K562 (cell line): Measurements from ENCODE around the gene STX18. TPM values are rescaled to one million over a fixed set of nuclear protein-coding genes. Genes with fewer than 3 reads are reported as not detected.

Experiments
- ATAC-seq: fragments of 200-7000 bp; cut with Tn5 transposase; 3 replicates; pipeline ENCODE4 v1.9.1; 2020; ENCODE audit warnings: moderate library complexity
- BruUV-seq: library from RNA; stranded (reverse); fragments of 400-500 nt; replicated peaks from 2 replicates; lab custom pipeline; 2021; lab: Mats Ljungman, UMichigan
- CTCF ChIA-PET: fragments of 300-600 bp; formaldehyde crosslinking; extraction: SDS; loops from one replicate; lab custom pipeline; 2021; ENCODE audit warnings: low intra/inter-chr PET ratio; lab: Yijun Ruan, JAX
- POLR2A ChIA-PET: fragments of 300-600, 350-650 bp; sonication (Branson Sonifier 250); formaldehyde crosslinking; extraction: SDS; loops from one replicate; lab custom pipeline; 2021; ENCODE audit warnings: antibody characterized with exemption, inconsistent platforms; lab: Yijun Ruan, JAX
- DNase-seq, 4 experiments: peaks; one replicate each; pipeline versions ENCODE4 v3.0.0 to v3.0.0-alpha.2; 2011 to 2018; ENCODE audit warnings: low spot score in 3 of 4, mixed read lengths in 3 of 4; ENCODE audit errors: extremely low read depth in 1 of 4
- FAIRE-seq: peaks from 2 replicates; lab custom pipeline; 2011; peaks lifted over from hg19 to GRCh38; lab: Jason Lieb, UNC
- H2AFZ ChIP-seq: 2 replicates; pipeline ENCODE4 v1.6.0; 2011; ENCODE audit warnings: low read depth, low read length, control low read depth, inconsistent platforms
- H3K27ac ChIP-seq: fragments of 200-600 bp; 3 replicates; pipeline ENCODE4 v1.8.0; 2011; ENCODE audit warnings: low read depth, mild to moderate bottlenecking, control low read depth, inconsistent platforms, low read length, moderate library complexity, mixed read lengths; ENCODE audit errors: extremely low read depth
- H3K27me3 ChIP-seq, 2 experiments: fragments of 300-600 bp in 1 of 2; 2 replicates in 1 of 2; 3 replicates in 1 of 2; pipeline versions ENCODE4 v1.6.0 to v1.8.0; 2011; ENCODE audit warnings: inconsistent platforms in 2 of 2, low read length in 2 of 2, mild to moderate bottlenecking in 1 of 2, mixed read lengths in 1 of 2, moderate library complexity in 1 of 2; ENCODE audit not compliant: control insufficient read depth in 2 of 2, insufficient read depth in 2 of 2
- H3K36me3 ChIP-seq: fragments of 300-600 bp; 3 replicates; pipeline ENCODE4 v1.8.0; 2011; ENCODE audit warnings: mild to moderate bottlenecking, low read length, inconsistent platforms; ENCODE audit not compliant: control insufficient read depth, insufficient read depth
- H3K4me1 ChIP-seq, 2 experiments: fragments of 200-600 bp in 1 of 2; replicated peaks in 1 of 2; 2 replicates in 1 of 2; 3 replicates in 1 of 2; pipeline versions ENCODE4 v1.5.1 to v1.8.0; 2011; ENCODE audit warnings: inconsistent platforms in 2 of 2, low read length in 2 of 2, mild to moderate bottlenecking in 1 of 2, mixed read lengths in 1 of 2, moderate library complexity in 1 of 2; ENCODE audit not compliant: control insufficient read depth in 2 of 2, insufficient read depth in 2 of 2
- H3K4me2 ChIP-seq: 2 replicates; pipeline ENCODE4 v1.6.1; 2011; ENCODE audit warnings: low read length, control low read depth, inconsistent platforms, mixed read lengths; ENCODE audit not compliant: insufficient read depth
- H3K4me3 ChIP-seq: fragments of 200-600 bp; sonication (generic), shearing (Covaris generic); 2 replicates; pipeline ENCODE4 v1.5.1; 2016; ENCODE audit warnings: control low read depth, inconsistent platforms
- H3K79me2 ChIP-seq: fragments of 200-600 bp; 3 replicates; pipeline ENCODE4 v1.8.0; 2011; ENCODE audit warnings: low read length, inconsistent platforms; ENCODE audit not compliant: control insufficient read depth, insufficient read depth
- H3K9ac ChIP-seq, 2 experiments: 2 replicates each; pipeline versions ENCODE4 v1.6.0 to v1.6.1; 2011; ENCODE audit warnings: low read depth in 2 of 2, low read length in 2 of 2, control low read depth in 1 of 2, inconsistent platforms in 1 of 2, mild to moderate bottlenecking in 1 of 2, mixed read lengths in 1 of 2; ENCODE audit not compliant: insufficient read depth in 1 of 2
- H3K9me1 ChIP-seq: one replicate; pipeline ENCODE4 v1.6.0; 2011; ENCODE audit warnings: inconsistent platforms, mild to moderate bottlenecking, low read length, moderate library complexity; ENCODE audit not compliant: control insufficient read depth, insufficient read depth
- H3K9me3 ChIP-seq: replicated peaks from 2 replicates; pipeline ENCODE4 v1.5.1; 2011; ENCODE audit warnings: low read depth, low read length, inconsistent platforms; ENCODE audit not compliant: control insufficient read depth, insufficient read depth
- H4K20me1 ChIP-seq: replicated peaks from 2 replicates; pipeline ENCODE4 v1.6.1; 2011; ENCODE audit warnings: low read length, inconsistent platforms, mixed read lengths; ENCODE audit not compliant: control insufficient read depth, insufficient read depth
- ATF1 ChIP-seq, 2 experiments: fragments of 450-650 bp in 1 of 2; IDR thresholded peaks; 2 replicates each; pipeline ENCODE4 v1.6.1; 2016; ENCODE audit warnings: missing compliant biosample characterization in 1 of 2, missing genetic modification characterization in 1 of 2
- CAMTA2 ChIP-seq: fragments of 250-450 bp; sonication (Bioruptor Pico); conservative IDR thresholded peaks from 2 replicates; pipeline ENCODE4 v1.5.1; 2022
- FOXA1 ChIP-seq: fragments of 450-650 bp; IDR thresholded peaks from 2 replicates; pipeline ENCODE4 v1.6.1; 2016; ENCODE audit warnings: mild to moderate bottlenecking, borderline replicate concordance
- FOXK1 ChIP-seq: sonication (generic); formaldehyde crosslinking; IDR thresholded peaks from 2 replicates; pipeline ENCODE4 v1.8.0; 2022; ENCODE audit warnings: missing genetic modification reagents, mild to moderate bottlenecking, borderline replicate concordance
- HNRNPUL1 ChIP-seq: fragments of 200-400 bp; formaldehyde crosslinking; IDR thresholded peaks from 2 replicates; pipeline ENCODE4 v1.6.1; 2017; ENCODE audit warnings: low read length
- KDM2B ChIP-seq: fragments of 250-450 bp; sonication (Bioruptor Pico); IDR thresholded peaks from 2 replicates; pipeline ENCODE4 v1.8.0; 2021; ENCODE audit warnings: mild to moderate bottlenecking, moderate library complexity
- MCM7 ChIP-seq, 2 experiments: fragments of 450-650 bp; IDR thresholded peaks; 2 replicates each; pipeline ENCODE4 v1.6.1; 2016 to 2018
- NCOA2 ChIP-seq, 2 experiments: fragments of 450-650 bp; IDR thresholded peaks; 2 replicates each; pipeline ENCODE4 v1.6.1; 2018; ENCODE audit warnings: mild to moderate bottlenecking in 2 of 2, moderate library complexity in 1 of 2; ENCODE audit not compliant: partially characterized antibody in 2 of 2
- NCOR1 ChIP-seq: fragments of 450-650 bp; IDR thresholded peaks from 2 replicates; pipeline ENCODE4 v1.6.1; 2016; ENCODE audit warnings: mild to moderate bottlenecking, moderate library complexity
- PRMT5 ChIP-seq: sonication (generic); formaldehyde crosslinking; IDR thresholded peaks from 2 replicates; pipeline ENCODE4 v1.5.0; 2020; ENCODE audit warnings: missing genetic modification reagents
- SMARCA4 ChIP-seq: fragments of 450-650 bp; IDR thresholded peaks from 2 replicates; pipeline ENCODE4 v1.6.1; 2016
- ZNF197 ChIP-seq: fragments of 200-800 bp; sonication (Bioruptor generic); IDR thresholded peaks from 2 replicates; pipeline ENCODE4 v1.6.1; 2016; ENCODE audit warnings: low read depth, missing genetic modification characterization, missing compliant biosample characterization
- WGBS: fragments of 100-300 bp; shearing (Covaris generic); methylation state at CpG from one replicate; pipeline ENCODE4 v1.1.6; 2016; ENCODE audit warnings: low coverage, mixed read lengths; ENCODE audit not compliant: insufficient coverage; ENCODE audit errors: missing lambda C conversion rate; 5-methylcytosine and 5-hydroxymethylcytosine counted together
- in situ Hi-C: fragments of 300-500 bp; cut with MboI; formaldehyde crosslinking; loops from 4 replicates; pipeline ENCODE4 v1.15.0; 2018; ENCODE audit warnings: inconsistent platforms, mixed read lengths
- intact Hi-C: fragments of 100-400 bp; cut with micrococcal nuclease; formaldehyde crosslinking; loops from 2 replicates; pipeline ENCODE4 v1.14.2; 2022
- polyA plus RNA-seq, 8 experiments: library from polyadenylated mRNA; depleted of rRNA in 4 of 8; stranded (reverse) in 5 of 8; unstranded in 3 of 8; fragments of >200 nt; fragmentation: Nextera tagmentation in 2 of 8; fragmentation: Illumina TruSeq in 1 of 8; extraction: Ambion mirVana in 2 of 8; extraction: Trizol in 1 of 8; gene quantifications; 2 replicates each; pipeline versions ENCODE4 v1.2.1 to v1.2.3, GENCODE V29; 2011 to 2014; ENCODE audit warnings: inconsistent platforms in 1 of 8, missing spikeins in 1 of 8
- total RNA-seq, 7 experiments: library from RNA; depleted of rRNA in 6 of 7; stranded (reverse); fragments of >200 nt in 6 of 7; fragmentation: Illumina TruSeq in 2 of 7; extraction: Trizol in 2 of 7; gene quantifications; 2 replicates each; pipeline versions ENCODE4 v1.2.1 to v1.2.3, GENCODE V29; 2011 to 2021; ENCODE audit warnings: low replicate concordance in 1 of 7
- TF ChIP-seq, protein P1 (sequence below): IDR thresholded peaks from 2 replicates; pipeline ENCODE4 v1.6.1; 2014; ENCODE audit warnings: antibody characterized with exemption
- TF ChIP-seq, protein P2 (sequence below): conservative IDR thresholded peaks from 2 replicates; pipeline ENCODE4 v1.6.1; 2011; ENCODE audit warnings: low read depth, mild to moderate bottlenecking, low read length; ENCODE audit not compliant: control insufficient read depth

Gene STX18
- total and polyA plus RNA-seq, 9 of the 15 experiments (the other 6 are each of a cell fraction or from before 2014, with no cell fraction given), result 6.2 to 41.7 (median 22.7) TPM

DNA sequence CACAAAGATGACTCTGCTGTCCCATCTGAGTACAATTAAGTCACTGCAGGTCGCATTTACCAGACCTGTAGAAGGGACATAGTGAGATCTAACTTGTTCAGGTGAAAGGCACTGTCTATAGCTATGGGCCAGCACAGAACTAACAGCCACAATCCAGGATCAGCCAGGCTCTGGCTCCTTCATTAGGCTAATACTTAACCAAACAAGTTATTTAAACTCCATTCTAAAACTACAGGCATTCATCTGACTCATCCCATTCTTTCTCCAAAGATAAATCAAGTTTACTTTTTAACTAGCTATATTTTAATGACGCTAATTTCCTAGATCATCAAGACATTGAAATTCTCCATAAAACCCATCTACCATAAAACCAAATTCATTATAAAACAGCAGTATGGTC is 62.5 kb downstream of the STX18 start (continued):
- TF ChIP-seq ATF1 (CRISPR knock-in tag; IDR thresholded peaks at IDR 0.05) (no peak), ATF1 (tag; IDR thresholded peaks at IDR 0.05) (no peak)

DNA sequence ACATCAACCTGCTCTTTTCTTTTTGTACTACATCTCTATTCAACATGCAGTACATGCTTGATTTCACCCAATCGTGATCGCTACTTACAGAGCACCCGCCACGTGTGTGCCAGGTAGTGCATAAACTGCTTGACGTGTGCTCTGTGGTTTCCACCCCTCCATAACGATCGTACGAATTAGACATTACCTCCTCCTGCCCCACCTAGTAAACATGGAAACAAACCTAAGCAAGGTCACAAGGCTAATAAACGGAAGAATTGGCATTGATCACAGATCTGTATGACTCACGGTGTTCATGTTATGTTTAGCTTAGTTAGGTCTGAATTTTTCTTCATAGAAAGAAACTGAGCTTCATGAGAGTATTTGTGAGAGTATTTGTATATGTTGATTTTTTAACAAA is 64.1 kb downstream of the STX18 start:
- H3K9ac ChIP-seq, result no peak overlapping the region
- no peak overlapping the region for H3K27ac ChIP-seq
- H4K20me1 ChIP-seq, result peaks cover 39% of the 10 kb centered on the region
- ChIA-PET POLR2A (no interaction called here), CTCF (no interaction called here)
- no peak overlapping the region for H3K4me3 ChIP-seq
- no peaks in the 10 kb centered on the region for H3K9me3 ChIP-seq
- FAIRE-seq (no peak), DNase-seq (no peak), ATAC-seq (no peak)
- H3K79me2 ChIP-seq, result no peaks in the 10 kb centered on the region
- H3K27me3 ChIP-seq, result no peaks in the 10 kb centered on the region
- H3K4me2 ChIP-seq, result no peak overlapping the region
- 63% methylated on average over 10 of the region's 10 CpGs for WGBS
- no peaks in the 10 kb centered on the region for H3K9me1 ChIP-seq
- no peaks in the 10 kb centered on the region; the same call in 2 of the 3 replicates for H3K36me3 ChIP-seq
- TF ChIP-seq FOXK1 (CRISPR knock-in tag) (no peak), PRMT5 (no peak), KDM2B (CRISPR knock-in tag) (no peak), FOXA1 (no peak), MCM7 (IDR thresholded peaks at IDR 0.05) (no peak), ZNF197 (no peak), HNRNPUL1 (no peak), SMARCA4 (no peak), NCOA2 (IDR thresholded peaks at IDR 0.05; ENCODE audit: partially characterized antibody in 2 of 2) (no peak), NCOR1 (no peak), CAMTA2 (no peak)
- TF ChIP-seq, protein P1, sequence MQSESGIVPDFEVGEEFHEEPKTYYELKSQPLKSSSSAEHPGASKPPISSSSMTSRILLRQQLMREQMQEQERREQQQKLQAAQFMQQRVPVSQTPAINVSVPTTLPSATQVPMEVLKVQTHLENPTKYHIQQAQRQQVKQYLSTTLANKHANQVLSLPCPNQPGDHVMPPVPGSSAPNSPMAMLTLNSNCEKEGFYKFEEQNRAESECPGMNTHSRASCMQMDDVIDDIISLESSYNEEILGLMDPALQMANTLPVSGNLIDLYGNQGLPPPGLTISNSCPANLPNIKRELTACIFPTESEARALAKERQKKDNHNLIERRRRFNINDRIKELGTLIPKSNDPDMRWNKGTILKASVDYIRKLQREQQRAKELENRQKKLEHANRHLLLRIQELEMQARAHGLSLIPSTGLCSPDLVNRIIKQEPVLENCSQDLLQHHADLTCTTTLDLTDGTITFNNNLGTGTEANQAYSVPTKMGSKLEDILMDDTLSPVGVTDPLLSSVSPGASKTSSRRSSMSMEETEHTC, result no peak
- TF ChIP-seq, protein P2, sequence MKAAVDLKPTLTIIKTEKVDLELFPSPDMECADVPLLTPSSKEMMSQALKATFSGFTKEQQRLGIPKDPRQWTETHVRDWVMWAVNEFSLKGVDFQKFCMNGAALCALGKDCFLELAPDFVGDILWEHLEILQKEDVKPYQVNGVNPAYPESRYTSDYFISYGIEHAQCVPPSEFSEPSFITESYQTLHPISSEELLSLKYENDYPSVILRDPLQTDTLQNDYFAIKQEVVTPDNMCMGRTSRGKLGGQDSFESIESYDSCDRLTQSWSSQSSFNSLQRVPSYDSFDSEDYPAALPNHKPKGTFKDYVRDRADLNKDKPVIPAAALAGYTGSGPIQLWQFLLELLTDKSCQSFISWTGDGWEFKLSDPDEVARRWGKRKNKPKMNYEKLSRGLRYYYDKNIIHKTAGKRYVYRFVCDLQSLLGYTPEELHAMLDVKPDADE, result no peak
- BruUV-seq, result no TSS peak
- in situ Hi-C loops (loop anchor here (25.0 kb wide), 1 partner anchor 1335 kb away; no protein-coding TSS in a partner anchor), intact Hi-C loops (no loop called here)
- H2AFZ ChIP-seq, result no peak overlapping the region
- no peaks in the 10 kb centered on the region for H3K4me1 ChIP-seq
